A673 (cell line): ENCODE data around the gene MITF.

Experiments used
- EZH2 ChIP-seq: fragments of 200-600 bp; sonication (generic); IDR thresholded peaks from 2 replicates; pipeline ENCODE4 v1.6.1; 2017; ENCODE audit warnings: borderline replicate concordance, low read depth, mild to moderate bottlenecking, mixed read lengths, antibody characterized with exemption, low read length; ENCODE audit not compliant: poor library complexity, severe bottlenecking
- TF ChIP-seq, protein P1 (sequence below): fragments of 300-800, 200-600 bp; sonication (generic); conservative IDR thresholded peaks from 2 replicates; pipeline ENCODE4 v1.5.1; 2017; ENCODE audit warnings: low read depth, mild to moderate bottlenecking, antibody characterized with exemption, low read length, moderate library complexity, mixed read lengths

DNA sequence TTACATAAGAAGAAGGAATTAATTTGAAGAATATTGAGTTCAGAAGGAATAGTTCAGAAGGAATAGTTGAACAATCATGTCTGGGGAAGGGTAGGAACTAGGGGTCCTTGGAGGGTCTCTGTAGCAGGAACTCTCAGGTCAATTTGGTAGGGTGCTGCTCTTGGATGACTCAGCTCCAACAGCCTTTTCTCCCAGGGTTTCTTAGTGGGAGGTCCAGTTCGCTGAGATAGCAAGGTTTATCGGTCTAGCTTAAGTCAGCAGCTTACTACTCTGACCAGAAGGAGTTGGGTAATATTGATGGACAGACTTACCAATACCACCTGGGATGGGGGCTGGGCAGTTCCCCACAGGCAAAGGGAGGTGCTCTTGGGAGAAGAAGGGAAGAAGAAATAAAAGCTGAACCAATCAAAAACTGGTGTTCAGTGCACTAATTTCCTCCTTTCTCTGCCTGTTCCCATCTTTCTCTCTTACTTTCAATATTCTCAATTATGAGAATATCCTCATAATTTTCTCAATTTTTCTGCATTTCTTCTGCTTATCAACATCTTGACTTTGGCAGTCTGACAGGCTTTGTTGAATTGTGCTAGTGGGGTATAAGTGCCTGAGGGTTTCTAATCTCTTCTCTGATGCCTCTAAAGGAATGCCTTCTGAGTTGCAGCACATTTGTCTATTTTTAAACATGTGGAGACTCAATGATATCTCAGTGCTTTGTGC, 14.4 kb upstream of the MITF start:
- TF ChIP-seq, protein P1, sequence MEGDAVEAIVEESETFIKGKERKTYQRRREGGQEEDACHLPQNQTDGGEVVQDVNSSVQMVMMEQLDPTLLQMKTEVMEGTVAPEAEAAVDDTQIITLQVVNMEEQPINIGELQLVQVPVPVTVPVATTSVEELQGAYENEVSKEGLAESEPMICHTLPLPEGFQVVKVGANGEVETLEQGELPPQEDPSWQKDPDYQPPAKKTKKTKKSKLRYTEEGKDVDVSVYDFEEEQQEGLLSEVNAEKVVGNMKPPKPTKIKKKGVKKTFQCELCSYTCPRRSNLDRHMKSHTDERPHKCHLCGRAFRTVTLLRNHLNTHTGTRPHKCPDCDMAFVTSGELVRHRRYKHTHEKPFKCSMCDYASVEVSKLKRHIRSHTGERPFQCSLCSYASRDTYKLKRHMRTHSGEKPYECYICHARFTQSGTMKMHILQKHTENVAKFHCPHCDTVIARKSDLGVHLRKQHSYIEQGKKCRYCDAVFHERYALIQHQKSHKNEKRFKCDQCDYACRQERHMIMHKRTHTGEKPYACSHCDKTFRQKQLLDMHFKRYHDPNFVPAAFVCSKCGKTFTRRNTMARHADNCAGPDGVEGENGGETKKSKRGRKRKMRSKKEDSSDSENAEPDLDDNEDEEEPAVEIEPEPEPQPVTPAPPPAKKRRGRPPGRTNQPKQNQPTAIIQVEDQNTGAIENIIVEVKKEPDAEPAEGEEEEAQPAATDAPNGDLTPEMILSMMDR: no peak
- no peak for TF ChIP-seq EZH2
